HEK293 (cell line): ENCODE measurements around the gene CDK8.
A peak's percentile ranks its signal among the peaks of the same experiment; 100 is the strongest.

Source experiments
- CTCF ChIA-PET: fragments of 350-600 bp; formaldehyde crosslinking; extraction: SDS; loops from one replicate; lab custom pipeline; 2021; ENCODE audit warnings: antibody characterized with exemption; lab: Yijun Ruan, JAX
- POLR2A ChIA-PET: fragments of 300-600 bp; formaldehyde crosslinking; extraction: SDS; loops from one replicate; lab custom pipeline; 2020; ENCODE audit warnings: antibody characterized with exemption, inconsistent platforms; lab: Yijun Ruan, JAX
- H3K27ac ChIP-seq: fragments of 200-500 bp; sonication (Bioruptor generic); 2 replicates; pipeline ENCODE4 v1.5.1; 2014; ENCODE audit warnings: low read depth, low read length, control low read depth, inconsistent platforms; ENCODE audit errors: extremely low read depth
- H3K36me3 ChIP-seq, 2 experiments: fragments of 200-500 bp in 1 of 2; sonication (Bioruptor generic) in 1 of 2; 1 replicate in 1 of 2; 2 replicates in 1 of 2; pipeline ENCODE4 v1.5.1; 2014 to 2017; ENCODE audit warnings: inconsistent platforms in 2 of 2, low read length in 2 of 2; ENCODE audit not compliant: control insufficient read depth in 2 of 2, insufficient read depth in 1 of 2
- H3K4me1 ChIP-seq: fragments of 200-500 bp; sonication (Bioruptor generic); 2 replicates; pipeline ENCODE4 v1.5.1; 2014; ENCODE audit warnings: mild to moderate bottlenecking, low read length, inconsistent platforms; ENCODE audit not compliant: control insufficient read depth, insufficient read depth
- H3K4me3 ChIP-seq: 2 replicates; pipeline ENCODE4 v1.5.1; 2011; ENCODE audit warnings: low read depth, mild to moderate bottlenecking, control low read depth, low read length, moderate library complexity
- H3K9me3 ChIP-seq: fragments of 200-500 bp; sonication (Bioruptor generic); 2 replicates; pipeline ENCODE4 v1.5.1; 2014; ENCODE audit warnings: low read depth, low read length, inconsistent platforms; ENCODE audit not compliant: control insufficient read depth, insufficient read depth
- KLF16 ChIP-seq: fragments of 450-650 bp; formaldehyde crosslinking; IDR thresholded peaks from 2 replicates; pipeline ENCODE4 v1.5.1; 2017; ENCODE audit warnings: missing biosample characterization, missing genetic modification characterization
- MZF1 ChIP-seq: fragments of 450-650 bp; formaldehyde crosslinking; IDR thresholded peaks from 2 replicates; pipeline ENCODE4 v1.5.1; 2017; ENCODE audit warnings: missing biosample characterization, missing genetic modification characterization, borderline replicate concordance
- PATZ1 ChIP-seq: fragments of 450-650 bp; formaldehyde crosslinking; IDR thresholded peaks from 2 replicates; pipeline ENCODE4 v1.5.1; 2016; ENCODE audit warnings: missing biosample characterization, missing genetic modification characterization
- PRDM1 ChIP-seq: fragments of 450-650 bp; formaldehyde crosslinking; IDR thresholded peaks from 2 replicates; pipeline ENCODE4; 2016; ENCODE audit warnings: missing biosample characterization, missing genetic modification characterization
- PRDM6 ChIP-seq: fragments of 450-650 bp; formaldehyde crosslinking; IDR thresholded peaks from 2 replicates; pipeline ENCODE4 v1.5.1; 2017; ENCODE audit warnings: missing biosample characterization, missing genetic modification characterization
- REST ChIP-seq: fragments of 450-650 bp; formaldehyde crosslinking; IDR thresholded peaks from 2 replicates; pipeline ENCODE4 v1.5.1; 2016; ENCODE audit warnings: missing biosample characterization, missing genetic modification characterization
- SCRT1 ChIP-seq: fragments of 450-650 bp; formaldehyde crosslinking; IDR thresholded peaks from 2 replicates; pipeline ENCODE4 v1.5.1; 2016; ENCODE audit warnings: missing biosample characterization, missing genetic modification characterization, borderline replicate concordance
- SCRT2 ChIP-seq: fragments of 450-650 bp; formaldehyde crosslinking; IDR thresholded peaks from 2 replicates; pipeline ENCODE4 v1.5.1; 2016; ENCODE audit warnings: missing biosample characterization, missing genetic modification characterization
- TCF7L2 ChIP-seq: IDR thresholded peaks from 2 replicates; pipeline ENCODE4 v1.6.1; 2011; ENCODE audit warnings: low read depth, mild to moderate bottlenecking, inconsistent platforms, low read length, moderate library complexity, borderline replicate concordance
- ZBTB20 ChIP-seq: fragments of 450-650 bp; formaldehyde crosslinking; IDR thresholded peaks from 2 replicates; pipeline ENCODE4 v1.5.1; 2016; ENCODE audit warnings: missing biosample characterization, missing genetic modification characterization
- ZNF114 ChIP-seq: fragments of 450-650 bp; formaldehyde crosslinking; IDR thresholded peaks from 2 replicates; pipeline ENCODE4 v1.5.0; 2017; ENCODE audit warnings: missing biosample characterization, missing genetic modification characterization
- ZNF174 ChIP-seq: fragments of 450-650 bp; formaldehyde crosslinking; IDR thresholded peaks from 2 replicates; pipeline ENCODE4 v1.5.0; 2017; ENCODE audit warnings: missing biosample characterization, mild to moderate bottlenecking, missing genetic modification characterization
- ZNF23 ChIP-seq: fragments of 450-650 bp; formaldehyde crosslinking; IDR thresholded peaks from 2 replicates; pipeline ENCODE4 v1.5.1; 2016; ENCODE audit warnings: missing biosample characterization, missing genetic modification characterization, borderline replicate concordance
- ZNF426 ChIP-seq: fragments of 450-650 bp; formaldehyde crosslinking; IDR thresholded peaks from 2 replicates; pipeline ENCODE4 v1.5.1; 2017; ENCODE audit warnings: missing biosample characterization, missing genetic modification characterization, mild to moderate bottlenecking, inconsistent platforms, moderate library complexity
- ZNF544 ChIP-seq: fragments of 450-650 bp; formaldehyde crosslinking; IDR thresholded peaks from 2 replicates; pipeline ENCODE4 v1.5.0; 2017; ENCODE audit warnings: missing biosample characterization, missing genetic modification characterization
- ZNF571 ChIP-seq: fragments of 450-650 bp; formaldehyde crosslinking; IDR thresholded peaks from 2 replicates; pipeline ENCODE4 v1.5.0; 2017; ENCODE audit warnings: missing biosample characterization, missing genetic modification characterization
- ZNF658 ChIP-seq: fragments of 450-650 bp; formaldehyde crosslinking; IDR thresholded peaks from 2 replicates; pipeline ENCODE4; 2016; ENCODE audit warnings: missing biosample characterization, missing genetic modification characterization
- ZNF704 ChIP-seq: fragments of 450-650 bp; formaldehyde crosslinking; IDR thresholded peaks from 2 replicates; pipeline ENCODE4 v1.5.1; 2016; ENCODE audit warnings: missing biosample characterization, missing genetic modification characterization
- ZNF843 ChIP-seq: fragments of 450-650 bp; formaldehyde crosslinking; IDR thresholded peaks from 2 replicates; pipeline ENCODE4 v1.5.1; 2016; ENCODE audit warnings: missing biosample characterization, missing genetic modification characterization

CDK8 gene

GRCh38 chr13:26378116-26378515 lies 124.2 kb downstream of the CDK8 start (continued):
- TF ChIP-seq PRDM6 (tag by site-specific recombination) (no peak), ZNF843 (tag by site-specific recombination) (no peak), ZNF544 (tag by site-specific recombination) (no peak), MZF1 (no peak)

GRCh38 chr13:26379831-26380230 lies 125.9 kb downstream of the CDK8 start:
- H3K9me3 ChIP-seq: no peaks in the 10 kb centered on the region
- ChIA-PET POLR2A (no interaction called here), CTCF (no interaction called here)
- peaks cover 0 to 2% of the 10 kb centered on the region in 2 experiments; a peak in 1 of 3 replicates for H3K36me3 ChIP-seq
- no peak overlapping the region for H3K4me3 ChIP-seq
- TF ChIP-seq ZNF571 (tag by site-specific recombination) (no peak), KLF16 (tag by site-specific recombination) (no peak), ZNF426 (no peak), ZNF23 (tag by site-specific recombination) (no peak), ZBTB20 (tag by site-specific recombination) (no peak), PRDM1 (tag by site-specific recombination) (no peak), REST (tag by site-specific recombination) (no peak), ZNF658 (tag by site-specific recombination) (no peak), ZNF174 (tag by site-specific recombination) (no peak), TCF7L2 (no peak)
- H3K27ac ChIP-seq: no peak overlapping the region
- H3K4me1 ChIP-seq: no peaks in the 10 kb centered on the region

- peaks cover 0 to 3% of the 10 kb centered on the region in 2 experiments; a peak in 2 of 3 replicates for H3K36me3 ChIP-seq
- POLR2A ChIA-PET: no interaction called here
- TF ChIP-seq SCRT1: peak; percentile 61; the same call in 1 of the 2 replicates
- TF ChIP-seq ZNF704: no peak
- no peak for TF ChIP-seq ZNF114 (tag by site-specific recombination)
- no peak for TF ChIP-seq PATZ1 (tag by site-specific recombination)
- peak; percentile 69 for TF ChIP-seq SCRT2 (tag by site-specific recombination)
- TF ChIP-seq, all 188 proteins: peak for 2
- CTCF ChIA-PET: interaction anchor here (0.6 kb wide), 1 partner anchor 190 kb away, joined by 3 read pairs; no protein-coding TSS in a partner anchor
- H3K27ac ChIP-seq: no peak overlapping the region
- no peaks in the 10 kb centered on the region for H3K4me1 ChIP-seq
- H3K9me3 ChIP-seq: no peaks in the 10 kb centered on the region
- H3K4me3 ChIP-seq: no peak overlapping the region
Observed at GRCh38 chr13:26380930-26381329, 127.0 kb downstream of the CDK8 start.
